NCI-H2196 (cell line): ENCODE data around the gene TPP2.

Experiments
- DNase-seq: peaks from one replicate; lab custom pipeline; 2025; ENCODE audit not compliant: unreplicated experiment; lab: John Stamatoyannopoulos, UW

The TPP2 gene

DNA sequence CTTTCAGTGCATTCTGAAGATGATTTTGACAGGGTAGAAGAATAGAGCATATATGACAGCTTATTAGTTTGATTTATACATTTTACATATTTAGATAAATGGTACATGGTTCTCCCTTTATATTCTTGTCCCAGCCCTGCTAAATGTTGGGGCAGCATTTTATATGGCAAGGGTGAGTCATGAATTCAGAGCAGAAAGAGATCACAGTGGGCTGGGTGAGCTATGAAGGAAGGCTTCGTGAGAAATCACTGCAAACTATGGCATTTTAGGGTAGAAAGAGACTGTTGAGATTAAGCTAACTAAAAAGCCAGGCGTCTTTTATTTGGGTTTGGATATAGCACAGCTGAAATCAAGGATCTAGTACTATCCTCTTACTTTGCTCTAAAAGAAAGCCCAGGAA lies 122.0 kb downstream of the TPP2 start:
- DNase-seq: no peak

DNA sequence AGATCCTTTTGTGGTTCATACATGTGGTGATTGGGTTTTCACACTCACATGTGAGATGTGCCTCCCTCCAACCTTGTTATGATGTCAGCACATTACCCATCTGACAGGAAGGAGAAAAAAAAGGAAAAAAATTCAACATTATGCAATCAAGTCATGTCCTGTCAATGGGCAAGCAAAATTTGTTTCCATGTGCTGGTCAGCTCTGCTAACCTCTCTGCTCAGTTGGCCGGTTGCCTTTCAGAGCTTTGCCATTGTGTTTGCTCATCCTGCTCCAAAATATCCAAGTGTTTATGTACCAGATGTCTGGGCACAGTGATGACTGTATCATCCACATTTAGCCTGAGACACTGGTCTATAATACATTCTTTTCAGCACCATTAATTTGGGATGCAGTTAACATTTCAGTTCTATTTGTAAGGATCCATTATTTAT lies 125.0 kb downstream of the TPP2 start:
- no peak for DNase-seq

DNA sequence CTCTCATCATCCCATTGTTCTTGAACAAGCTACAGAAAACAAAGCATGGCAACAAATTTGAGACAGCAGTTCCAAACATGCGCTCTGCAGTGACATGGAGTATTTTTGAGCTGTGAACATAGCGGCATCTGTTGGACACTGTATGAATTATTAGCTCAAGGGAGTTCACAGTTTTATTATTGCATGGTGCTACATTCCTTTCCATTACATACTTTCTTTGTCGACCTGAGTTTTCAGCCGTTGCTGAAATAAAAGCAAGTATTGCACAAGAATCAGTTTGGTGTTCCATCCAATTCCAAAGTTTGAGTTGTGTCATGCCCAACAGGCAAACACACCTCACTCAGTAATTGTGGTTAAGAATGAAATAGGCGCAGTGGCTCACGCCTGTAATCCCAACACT lies 128.1 kb downstream of the TPP2 start:
- DNase-seq: peak; percentile 4

DNA sequence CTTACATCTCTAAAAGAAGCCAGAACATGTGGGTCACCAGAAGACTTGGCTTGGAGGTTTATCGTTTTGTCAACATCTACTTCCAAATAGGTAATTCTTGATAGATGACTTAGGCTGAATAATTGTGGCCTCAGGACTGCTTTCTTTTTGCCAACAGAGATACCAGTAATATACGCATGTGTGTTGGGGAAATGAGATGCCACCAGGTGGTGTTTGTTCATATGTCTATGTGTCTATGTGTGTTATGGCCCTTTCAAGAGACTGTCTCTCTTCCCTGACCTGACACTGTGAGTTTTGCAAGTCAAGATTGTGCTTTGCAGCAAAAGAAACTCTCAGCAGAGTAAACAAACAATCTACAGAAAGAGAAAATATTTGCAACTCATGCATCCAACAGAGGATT lies 129.6 kb downstream of the TPP2 start:
- DNase-seq: peak; percentile 2
